HEK293 (cell line): ENCODE data around the gene WTIP.

Experiments used
- GLI2 ChIP-seq: fragments of 450-650 bp; formaldehyde crosslinking; IDR thresholded peaks from 2 replicates; pipeline ENCODE4; 2017; ENCODE audit warnings: missing biosample characterization, missing genetic modification characterization, low read depth, borderline replicate concordance
- HOXC10 ChIP-seq: sonication (generic); formaldehyde crosslinking; IDR thresholded peaks from 2 replicates; pipeline ENCODE4 v1.8.1; 2023; ENCODE audit warnings: mild to moderate bottlenecking, missing genetic modification reagents
- KLF1 ChIP-seq: fragments of 450-650 bp; formaldehyde crosslinking; IDR thresholded peaks from 2 replicates; pipeline ENCODE4 v1.5.1; 2016; ENCODE audit warnings: missing biosample characterization, missing genetic modification characterization
- SCRT2 ChIP-seq: fragments of 450-650 bp; formaldehyde crosslinking; IDR thresholded peaks from 2 replicates; pipeline ENCODE4 v1.5.1; 2016; ENCODE audit warnings: missing biosample characterization, missing genetic modification characterization
- TCF7L2 ChIP-seq: IDR thresholded peaks from 2 replicates; pipeline ENCODE4 v1.6.1; 2011; ENCODE audit warnings: low read depth, mild to moderate bottlenecking, inconsistent platforms, low read length, moderate library complexity, borderline replicate concordance
- YY2 ChIP-seq: fragments of 450-650 bp; formaldehyde crosslinking; IDR thresholded peaks from 2 replicates; pipeline ENCODE4 v1.5.1; 2016; ENCODE audit warnings: missing biosample characterization, missing genetic modification characterization
- ZBTB17 ChIP-seq: fragments of 450-650 bp; formaldehyde crosslinking; IDR thresholded peaks from 2 replicates; pipeline ENCODE4 v1.5.1; 2016; ENCODE audit warnings: missing biosample characterization, missing genetic modification characterization
- ZBTB20 ChIP-seq: fragments of 450-650 bp; formaldehyde crosslinking; IDR thresholded peaks from 2 replicates; pipeline ENCODE4 v1.5.1; 2016; ENCODE audit warnings: missing biosample characterization, missing genetic modification characterization
- ZEB2 ChIP-seq: fragments of 450-650 bp; formaldehyde crosslinking; IDR thresholded peaks from 2 replicates; pipeline ENCODE4 v1.5.1; 2016; ENCODE audit warnings: missing biosample characterization, missing genetic modification characterization
- ZFP37 ChIP-seq: fragments of 450-650 bp; formaldehyde crosslinking; IDR thresholded peaks from 2 replicates; pipeline ENCODE4 v1.5.1; 2016; ENCODE audit warnings: missing biosample characterization, missing genetic modification characterization
- ZNF114 ChIP-seq: fragments of 450-650 bp; formaldehyde crosslinking; IDR thresholded peaks from 2 replicates; pipeline ENCODE4 v1.5.0; 2017; ENCODE audit warnings: missing biosample characterization, missing genetic modification characterization
- ZNF2 ChIP-seq: fragments of 450-650 bp; formaldehyde crosslinking; IDR thresholded peaks from 2 replicates; pipeline ENCODE4 v1.5.1; 2016; ENCODE audit warnings: missing biosample characterization, missing genetic modification characterization
- ZNF239 ChIP-seq: fragments of 450-650 bp; formaldehyde crosslinking; IDR thresholded peaks from 2 replicates; pipeline ENCODE4 v1.5.1; 2016; ENCODE audit warnings: missing biosample characterization, missing genetic modification characterization
- ZNF302 ChIP-seq: fragments of 450-650 bp; formaldehyde crosslinking; IDR thresholded peaks from 2 replicates; pipeline ENCODE4 v1.5.1; 2016; ENCODE audit warnings: missing biosample characterization, missing genetic modification characterization, low read depth
- ZNF529 ChIP-seq: fragments of 450-650 bp; formaldehyde crosslinking; IDR thresholded peaks from 2 replicates; pipeline ENCODE4 v1.5.1; 2017; ENCODE audit warnings: missing genetic modification characterization, missing biosample characterization; ENCODE audit not compliant: insufficient replicate concordance
- ZNF600 ChIP-seq: fragments of 450-650 bp; formaldehyde crosslinking; IDR thresholded peaks from 2 replicates; pipeline ENCODE4 v1.5.1; 2016; ENCODE audit warnings: missing biosample characterization, missing genetic modification characterization
- ZNF610 ChIP-seq: fragments of 450-650 bp; formaldehyde crosslinking; IDR thresholded peaks from 2 replicates; pipeline ENCODE4 v1.5.1; 2016; ENCODE audit warnings: missing biosample characterization, missing genetic modification characterization, borderline replicate concordance
- ZNF707 ChIP-seq: fragments of 450-650 bp; formaldehyde crosslinking; IDR thresholded peaks from 2 replicates; pipeline ENCODE4 v1.5.1; 2016; ENCODE audit warnings: missing biosample characterization, missing genetic modification characterization
- ZNF792 ChIP-seq: fragments of 450-650 bp; formaldehyde crosslinking; IDR thresholded peaks from 2 replicates; pipeline ENCODE4 v1.5.1; 2016; ENCODE audit warnings: missing biosample characterization, missing genetic modification characterization
- ZNF830 ChIP-seq: fragments of 450-650 bp; IDR thresholded peaks from 2 replicates; pipeline ENCODE4 v1.5.0; 2018; ENCODE audit warnings: missing biosample characterization, missing genetic modification characterization, low read depth, mild to moderate bottlenecking, moderate library complexity
- TF ChIP-seq, protein P1 (sequence below): fragments of 450-650 bp; formaldehyde crosslinking; IDR thresholded peaks from 2 replicates; pipeline ENCODE4 v1.5.1; 2016; ENCODE audit warnings: missing biosample characterization, missing genetic modification characterization
- TF ChIP-seq, protein P2 (sequence below): fragments of 450-650 bp; formaldehyde crosslinking; IDR thresholded peaks from 2 replicates; pipeline ENCODE4 v1.5.1; 2016; ENCODE audit warnings: missing biosample characterization, missing genetic modification characterization, borderline replicate concordance
- TF ChIP-seq, protein P3 (sequence below): fragments of 450-650 bp; formaldehyde crosslinking; IDR thresholded peaks from 2 replicates; pipeline ENCODE4 v1.5.1; 2016; ENCODE audit warnings: missing biosample characterization, missing genetic modification characterization, low read depth
- TF ChIP-seq, protein P4 (sequence below): fragments of 450-650 bp; formaldehyde crosslinking; IDR thresholded peaks from 2 replicates; pipeline ENCODE4 v1.5.1; 2016; ENCODE audit warnings: missing biosample characterization, missing genetic modification characterization
- TF ChIP-seq, protein P5 (sequence below): fragments of 450-650 bp; formaldehyde crosslinking; IDR thresholded peaks from 2 replicates; pipeline ENCODE4 v1.5.1; 2016; ENCODE audit warnings: missing biosample characterization, missing genetic modification characterization

WTIP gene

DNA sequence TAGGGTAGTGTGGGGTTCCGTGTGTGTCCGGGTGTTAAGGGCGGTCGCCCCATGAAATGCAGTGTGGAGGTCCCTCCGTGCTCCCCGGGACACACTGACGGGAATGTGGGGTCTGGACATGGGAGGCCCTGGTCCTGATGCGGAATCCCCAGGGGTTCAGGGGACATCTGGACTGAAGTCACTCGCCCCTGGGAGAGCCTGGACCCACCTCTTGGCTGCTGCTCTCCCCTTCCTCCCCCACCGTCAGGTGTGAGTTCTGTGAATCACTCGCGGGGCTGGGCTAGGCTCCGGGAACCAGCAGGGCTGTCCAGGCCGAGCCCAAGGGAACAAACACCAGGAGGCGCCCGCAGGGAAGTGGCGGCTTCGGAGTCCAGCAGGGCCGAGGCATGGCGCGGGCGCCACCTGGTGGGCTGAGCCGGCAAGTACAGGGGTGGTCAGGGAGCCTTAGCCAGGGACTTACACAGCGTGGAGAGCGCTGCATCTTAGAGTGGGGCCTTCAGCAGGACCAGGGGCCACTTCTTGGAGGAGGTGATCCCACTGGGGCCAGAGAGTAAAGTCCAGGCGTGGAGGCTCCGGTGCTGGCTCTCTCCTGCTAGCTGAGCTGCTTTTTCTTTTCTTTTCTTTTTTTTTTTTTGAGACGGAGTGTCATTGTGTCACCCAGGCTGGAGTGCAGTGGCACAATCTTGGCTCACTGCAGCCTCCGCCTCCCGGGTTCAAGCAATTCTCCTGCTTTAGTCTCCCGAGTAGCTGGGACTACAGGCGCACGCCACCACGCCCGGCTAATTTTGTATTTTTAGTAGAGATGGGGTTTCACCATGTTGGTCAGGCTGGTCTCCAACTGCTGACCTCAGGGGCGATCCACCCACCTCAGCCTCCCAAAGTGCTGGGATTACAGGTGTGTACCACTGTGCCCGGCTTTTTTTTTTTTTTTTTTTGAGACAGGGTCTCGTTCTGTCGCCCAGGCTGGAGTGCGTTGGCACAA is 20.1 kb downstream of the WTIP start (continued):
- TF ChIP-seq ZNF239: no peak
- no peak for TF ChIP-seq HOXC10 (CRISPR knock-in tag)
- peak; percentile 80 for TF ChIP-seq ZEB2
- TF ChIP-seq SCRT2 (tag by site-specific recombination): peak; percentile 47; the same call in 1 of the 2 replicates
- TF ChIP-seq ZNF600: peak; percentile 88
- no peak for TF ChIP-seq ZNF830 (tag by site-specific recombination)
- TF ChIP-seq, protein P1, sequence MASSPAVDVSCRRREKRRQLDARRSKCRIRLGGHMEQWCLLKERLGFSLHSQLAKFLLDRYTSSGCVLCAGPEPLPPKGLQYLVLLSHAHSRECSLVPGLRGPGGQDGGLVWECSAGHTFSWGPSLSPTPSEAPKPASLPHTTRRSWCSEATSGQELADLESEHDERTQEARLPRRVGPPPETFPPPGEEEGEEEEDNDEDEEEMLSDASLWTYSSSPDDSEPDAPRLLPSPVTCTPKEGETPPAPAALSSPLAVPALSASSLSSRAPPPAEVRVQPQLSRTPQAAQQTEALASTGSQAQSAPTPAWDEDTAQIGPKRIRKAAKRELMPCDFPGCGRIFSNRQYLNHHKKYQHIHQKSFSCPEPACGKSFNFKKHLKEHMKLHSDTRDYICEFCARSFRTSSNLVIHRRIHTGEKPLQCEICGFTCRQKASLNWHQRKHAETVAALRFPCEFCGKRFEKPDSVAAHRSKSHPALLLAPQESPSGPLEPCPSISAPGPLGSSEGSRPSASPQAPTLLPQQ (tag by site-specific recombination): peak; percentile 86
- TF ChIP-seq TCF7L2: no peak
- TF ChIP-seq ZBTB17 (tag by site-specific recombination): peak; percentile 88
- peak; percentile 67 for TF ChIP-seq ZBTB20 (tag by site-specific recombination)
- TF ChIP-seq, protein P2, sequence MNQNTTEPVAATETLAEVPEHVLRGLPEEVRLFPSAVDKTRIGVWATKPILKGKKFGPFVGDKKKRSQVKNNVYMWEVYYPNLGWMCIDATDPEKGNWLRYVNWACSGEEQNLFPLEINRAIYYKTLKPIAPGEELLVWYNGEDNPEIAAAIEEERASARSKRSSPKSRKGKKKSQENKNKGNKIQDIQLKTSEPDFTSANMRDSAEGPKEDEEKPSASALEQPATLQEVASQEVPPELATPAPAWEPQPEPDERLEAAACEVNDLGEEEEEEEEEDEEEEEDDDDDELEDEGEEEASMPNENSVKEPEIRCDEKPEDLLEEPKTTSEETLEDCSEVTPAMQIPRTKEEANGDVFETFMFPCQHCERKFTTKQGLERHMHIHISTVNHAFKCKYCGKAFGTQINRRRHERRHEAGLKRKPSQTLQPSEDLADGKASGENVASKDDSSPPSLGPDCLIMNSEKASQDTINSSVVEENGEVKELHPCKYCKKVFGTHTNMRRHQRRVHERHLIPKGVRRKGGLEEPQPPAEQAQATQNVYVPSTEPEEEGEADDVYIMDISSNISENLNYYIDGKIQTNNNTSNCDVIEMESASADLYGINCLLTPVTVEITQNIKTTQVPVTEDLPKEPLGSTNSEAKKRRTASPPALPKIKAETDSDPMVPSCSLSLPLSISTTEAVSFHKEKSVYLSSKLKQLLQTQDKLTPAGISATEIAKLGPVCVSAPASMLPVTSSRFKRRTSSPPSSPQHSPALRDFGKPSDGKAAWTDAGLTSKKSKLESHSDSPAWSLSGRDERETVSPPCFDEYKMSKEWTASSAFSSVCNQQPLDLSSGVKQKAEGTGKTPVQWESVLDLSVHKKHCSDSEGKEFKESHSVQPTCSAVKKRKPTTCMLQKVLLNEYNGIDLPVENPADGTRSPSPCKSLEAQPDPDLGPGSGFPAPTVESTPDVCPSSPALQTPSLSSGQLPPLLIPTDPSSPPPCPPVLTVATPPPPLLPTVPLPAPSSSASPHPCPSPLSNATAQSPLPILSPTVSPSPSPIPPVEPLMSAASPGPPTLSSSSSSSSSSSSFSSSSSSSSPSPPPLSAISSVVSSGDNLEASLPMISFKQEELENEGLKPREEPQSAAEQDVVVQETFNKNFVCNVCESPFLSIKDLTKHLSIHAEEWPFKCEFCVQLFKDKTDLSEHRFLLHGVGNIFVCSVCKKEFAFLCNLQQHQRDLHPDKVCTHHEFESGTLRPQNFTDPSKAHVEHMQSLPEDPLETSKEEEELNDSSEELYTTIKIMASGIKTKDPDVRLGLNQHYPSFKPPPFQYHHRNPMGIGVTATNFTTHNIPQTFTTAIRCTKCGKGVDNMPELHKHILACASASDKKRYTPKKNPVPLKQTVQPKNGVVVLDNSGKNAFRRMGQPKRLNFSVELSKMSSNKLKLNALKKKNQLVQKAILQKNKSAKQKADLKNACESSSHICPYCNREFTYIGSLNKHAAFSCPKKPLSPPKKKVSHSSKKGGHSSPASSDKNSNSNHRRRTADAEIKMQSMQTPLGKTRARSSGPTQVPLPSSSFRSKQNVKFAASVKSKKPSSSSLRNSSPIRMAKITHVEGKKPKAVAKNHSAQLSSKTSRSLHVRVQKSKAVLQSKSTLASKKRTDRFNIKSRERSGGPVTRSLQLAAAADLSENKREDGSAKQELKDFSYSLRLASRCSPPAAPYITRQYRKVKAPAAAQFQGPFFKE (tag by site-specific recombination): no peak
- no peak for TF ChIP-seq ZNF302 (tag by site-specific recombination)
- no peak for TF ChIP-seq YY2 (tag by site-specific recombination)
- TF ChIP-seq, protein P3, sequence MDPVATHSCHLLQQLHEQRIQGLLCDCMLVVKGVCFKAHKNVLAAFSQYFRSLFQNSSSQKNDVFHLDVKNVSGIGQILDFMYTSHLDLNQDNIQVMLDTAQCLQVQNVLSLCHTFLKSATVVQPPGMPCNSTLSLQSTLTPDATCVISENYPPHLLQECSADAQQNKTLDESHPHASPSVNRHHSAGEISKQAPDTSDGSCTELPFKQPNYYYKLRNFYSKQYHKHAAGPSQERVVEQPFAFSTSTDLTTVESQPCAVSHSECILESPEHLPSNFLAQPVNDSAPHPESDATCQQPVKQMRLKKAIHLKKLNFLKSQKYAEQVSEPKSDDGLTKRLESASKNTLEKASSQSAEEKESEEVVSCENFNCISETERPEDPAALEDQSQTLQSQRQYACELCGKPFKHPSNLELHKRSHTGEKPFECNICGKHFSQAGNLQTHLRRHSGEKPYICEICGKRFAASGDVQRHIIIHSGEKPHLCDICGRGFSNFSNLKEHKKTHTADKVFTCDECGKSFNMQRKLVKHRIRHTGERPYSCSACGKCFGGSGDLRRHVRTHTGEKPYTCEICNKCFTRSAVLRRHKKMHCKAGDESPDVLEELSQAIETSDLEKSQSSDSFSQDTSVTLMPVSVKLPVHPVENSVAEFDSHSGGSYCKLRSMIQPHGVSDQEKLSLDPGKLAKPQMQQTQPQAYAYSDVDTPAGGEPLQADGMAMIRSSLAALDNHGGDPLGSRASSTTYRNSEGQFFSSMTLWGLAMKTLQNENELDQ: no peak
- peak; percentile 98 for TF ChIP-seq ZNF2
- TF ChIP-seq, protein P4, sequence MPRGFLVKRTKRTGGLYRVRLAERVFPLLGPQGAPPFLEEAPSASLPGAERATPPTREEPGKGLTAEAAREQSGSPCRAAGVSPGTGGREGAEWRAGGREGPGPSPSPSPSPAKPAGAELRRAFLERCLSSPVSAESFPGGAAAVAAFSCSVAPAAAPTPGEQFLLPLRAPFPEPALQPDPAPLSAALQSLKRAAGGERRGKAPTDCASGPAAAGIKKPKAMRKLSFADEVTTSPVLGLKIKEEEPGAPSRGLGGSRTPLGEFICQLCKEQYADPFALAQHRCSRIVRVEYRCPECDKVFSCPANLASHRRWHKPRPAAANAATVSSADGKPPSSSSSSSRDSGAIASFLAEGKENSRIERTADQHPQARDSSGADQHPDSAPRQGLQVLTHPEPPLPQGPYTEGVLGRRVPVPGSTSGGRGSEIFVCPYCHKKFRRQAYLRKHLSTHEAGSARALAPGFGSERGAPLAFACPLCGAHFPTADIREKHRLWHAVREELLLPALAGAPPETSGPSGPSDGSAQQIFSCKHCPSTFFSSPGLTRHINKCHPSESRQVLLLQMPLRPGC (tag by site-specific recombination): no peak
- TF ChIP-seq ZNF707: no peak
- no peak for TF ChIP-seq ZNF529 (tag by site-specific recombination)
- TF ChIP-seq ZNF792 (tag by site-specific recombination): 0 out of 2 replicates have a peak, but pooled peaks have one; percentile 17
- TF ChIP-seq ZNF610: peak; percentile 62
- peak; percentile 79; the same call in 1 of the 2 replicates for TF ChIP-seq ZFP37 (tag by site-specific recombination)
- TF ChIP-seq GLI2 (tag by site-specific recombination): no peak; the same call in 1 of the 2 replicates
- TF ChIP-seq, protein P5, sequence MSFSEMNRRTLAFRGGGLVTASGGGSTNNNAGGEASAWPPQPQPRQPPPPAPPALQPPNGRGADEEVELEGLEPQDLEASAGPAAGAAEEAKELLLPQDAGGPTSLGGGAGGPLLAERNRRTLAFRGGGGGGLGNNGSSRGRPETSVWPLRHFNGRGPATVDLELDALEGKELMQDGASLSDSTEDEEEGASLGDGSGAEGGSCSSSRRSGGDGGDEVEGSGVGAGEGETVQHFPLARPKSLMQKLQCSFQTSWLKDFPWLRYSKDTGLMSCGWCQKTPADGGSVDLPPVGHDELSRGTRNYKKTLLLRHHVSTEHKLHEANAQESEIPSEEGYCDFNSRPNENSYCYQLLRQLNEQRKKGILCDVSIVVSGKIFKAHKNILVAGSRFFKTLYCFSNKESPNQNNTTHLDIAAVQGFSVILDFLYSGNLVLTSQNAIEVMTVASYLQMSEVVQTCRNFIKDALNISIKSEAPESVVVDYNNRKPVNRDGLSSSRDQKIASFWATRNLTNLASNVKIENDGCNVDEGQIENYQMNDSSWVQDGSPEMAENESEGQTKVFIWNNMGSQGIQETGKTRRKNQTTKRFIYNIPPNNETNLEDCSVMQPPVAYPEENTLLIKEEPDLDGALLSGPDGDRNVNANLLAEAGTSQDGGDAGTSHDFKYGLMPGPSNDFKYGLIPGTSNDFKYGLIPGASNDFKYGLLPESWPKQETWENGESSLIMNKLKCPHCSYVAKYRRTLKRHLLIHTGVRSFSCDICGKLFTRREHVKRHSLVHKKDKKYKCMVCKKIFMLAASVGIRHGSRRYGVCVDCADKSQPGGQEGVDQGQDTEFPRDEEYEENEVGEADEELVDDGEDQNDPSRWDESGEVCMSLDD: peak; percentile 70; the same call in 1 of the 2 replicates
- no peak for TF ChIP-seq ZNF114 (tag by site-specific recombination)
- TF ChIP-seq KLF1: peak; percentile 66; the same call in 1 of the 2 replicates
